ENCODE results near the gene RPS19.

The RPS19 gene

GRCh38 chr19:41915021-41915775 is 55.1 kb downstream of the RPS19 start:
- no peak for DNase-seq (ENCODE audit: low spot score)

DNA sequence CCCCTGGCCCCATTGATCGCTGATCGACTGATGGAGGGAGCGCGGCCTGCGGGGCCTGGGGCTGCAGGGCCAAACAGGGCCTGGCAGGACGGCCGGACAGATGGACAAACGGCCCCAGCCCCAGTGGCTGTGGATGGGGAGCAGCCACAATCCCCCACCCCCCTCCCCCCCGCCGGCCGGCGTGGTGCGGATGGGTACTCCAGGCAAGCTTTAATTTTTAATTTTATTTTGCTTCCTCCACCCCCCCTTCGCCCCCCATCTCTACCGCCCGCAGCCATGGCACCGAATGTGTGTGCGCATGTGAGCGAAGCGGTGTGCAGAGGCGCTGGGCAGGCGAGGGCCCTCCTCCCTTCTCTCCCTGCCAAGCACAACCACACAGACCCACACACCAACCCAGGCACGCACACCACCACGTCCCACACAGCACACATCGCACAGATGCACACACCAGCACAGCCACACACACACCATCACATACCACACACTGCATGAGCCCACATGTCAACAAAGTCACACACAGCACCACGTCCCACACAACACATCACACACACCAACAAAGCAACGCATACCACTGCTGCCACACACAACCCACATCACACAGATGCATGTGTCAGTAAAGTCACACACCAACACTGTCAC is 55.8 kb downstream of the RPS19 start:
- DNase-seq (ENCODE audit: low spot score), result no peak

GRCh38 chr19:41917676-41918075 is 57.6 kb downstream of the RPS19 start:
- no peak for DNase-seq (ENCODE audit: low spot score)

GRCh38 chr19:41918095-41918494 is 58.0 kb downstream of the RPS19 start:
- no peak for DNase-seq (ENCODE audit: low spot score)

- no peak for DNase-seq (ENCODE audit: low spot score)
Observed at GRCh38 chr19:41918653-41919244, 58.7 kb downstream of the RPS19 start.

- no peak for DNase-seq (ENCODE audit: low spot score)
Observed at GRCh38 chr19:41919948-41920712, 60.1 kb downstream of the RPS19 start.

DNA sequence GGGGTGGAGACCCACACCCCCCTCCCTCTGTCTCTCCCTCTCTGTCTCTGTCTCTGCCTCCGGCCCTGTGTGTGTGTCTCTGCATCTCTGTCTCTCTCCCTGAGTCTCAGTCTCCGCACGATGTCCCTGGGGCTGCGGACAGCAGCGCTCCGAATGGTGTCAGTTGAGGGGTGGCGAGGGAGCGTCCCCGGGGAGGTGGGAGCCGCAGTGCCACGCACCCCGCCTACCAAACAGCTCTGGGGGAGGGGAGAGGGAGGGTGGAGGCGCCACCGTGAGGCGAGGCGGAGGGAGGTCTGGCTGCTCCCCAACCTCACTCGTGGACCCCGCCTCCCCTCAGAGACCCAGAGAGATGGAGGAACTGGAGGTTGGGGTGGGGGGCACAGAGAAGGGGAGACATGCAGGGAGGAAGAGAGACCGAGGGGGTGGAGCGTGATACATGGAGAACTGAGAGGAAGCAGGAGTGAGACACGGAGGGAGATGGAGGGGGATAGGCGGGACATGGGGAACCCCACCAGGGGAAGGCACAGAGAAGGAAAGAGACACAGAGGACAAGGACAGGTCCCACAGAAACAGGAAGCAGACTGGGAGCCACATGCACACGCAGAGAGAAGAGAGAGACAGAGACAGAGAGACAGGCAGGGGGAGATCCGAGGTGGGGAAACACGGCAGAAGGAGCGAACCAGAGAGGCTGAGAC is 61.0 kb downstream of the RPS19 start:
- DNase-seq (ENCODE audit: low spot score), result no peak

DNA sequence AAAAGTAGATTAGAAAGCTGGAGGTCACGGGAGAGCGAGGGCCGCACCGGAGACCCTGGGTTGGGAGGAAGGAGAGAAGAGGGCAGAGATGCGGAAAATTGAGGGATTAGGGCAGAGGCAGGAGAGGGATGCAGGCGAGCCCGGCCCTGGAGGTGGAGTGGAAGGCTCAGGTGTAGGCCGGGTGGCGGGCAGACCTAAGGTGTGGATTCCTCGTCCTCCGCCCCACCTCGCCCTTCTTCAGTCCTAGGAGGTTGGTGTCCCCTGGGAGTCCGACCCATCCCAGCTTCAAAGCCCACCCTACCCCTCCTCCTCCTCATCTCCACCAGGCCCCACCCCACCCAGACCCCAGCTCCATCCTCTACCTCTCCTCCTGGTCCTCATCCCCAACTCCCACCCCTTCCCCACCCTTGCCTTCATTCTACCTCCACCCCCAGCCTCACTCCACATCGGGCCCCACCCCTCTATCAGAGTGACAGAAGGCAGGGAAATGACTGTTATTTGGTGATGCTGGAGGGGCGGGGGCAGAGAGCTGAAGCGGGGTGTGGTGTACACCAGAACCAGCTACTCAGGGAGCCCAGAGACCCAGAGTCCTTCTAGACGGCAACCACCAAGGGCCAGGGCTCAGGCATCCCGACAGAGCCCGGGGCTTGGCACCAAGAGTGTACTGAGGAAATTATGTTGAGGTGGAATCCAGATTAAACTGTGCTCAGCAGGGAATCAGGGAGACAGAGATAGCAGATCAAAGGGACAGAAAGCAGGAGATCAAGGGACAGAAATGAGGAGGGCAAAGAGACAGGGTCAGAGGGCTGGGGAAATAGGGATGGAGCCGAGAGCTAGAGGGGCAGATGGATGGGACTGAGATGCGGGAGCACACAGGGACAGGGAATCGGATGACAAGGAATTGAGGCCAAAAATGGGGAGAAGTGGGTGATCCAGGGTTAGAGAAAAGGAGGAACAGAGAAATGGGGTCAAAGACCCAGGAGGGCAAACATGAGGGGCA is 61.8 kb downstream of the RPS19 start:
- DNase-seq (ENCODE audit: low spot score), result no peak
